ENCODE measurements around the gene LGMN. TPM values are rescaled to one million over a fixed set of nuclear protein-coding genes. Genes with fewer than 3 reads are reported as not detected.

Gene LGMN
- total RNA-seq, 1 donor from 2014 or later = 79.7 TPM

GRCh38 chr14:92728759-92729364 is 19.6 kb downstream of the LGMN start:
- DNase-seq (ENCODE audit: low spot score) = no peak

- DNase-seq (ENCODE audit: low spot score) = no peak
These were observed 21.5 kb downstream of the LGMN start for GRCh38 chr14:92726933-92727262.

GRCh38 chr14:92726135-92726932 is 22.1 kb downstream of the LGMN start:
- no peak for DNase-seq (ENCODE audit: low spot score)

GRCh38 chr14:92724516-92725340 is 23.7 kb downstream of the LGMN start:
- peak; percentile 21 for DNase-seq (ENCODE audit: low spot score)

GRCh38 chr14:92719890-92720323 is 28.5 kb downstream of the LGMN start:
- DNase-seq (ENCODE audit: low spot score) = peak; percentile 29

- DNase-seq (ENCODE audit: low spot score) = no peak
These were observed 29.0 kb downstream of the LGMN start for GRCh38 chr14:92719421-92719820.

GRCh38 chr14:92718664-92719063 is 29.8 kb downstream of the LGMN start:
- DNase-seq (ENCODE audit: low spot score) = no peak

- DNase-seq (ENCODE audit: low spot score) = no peak
These were observed 30.8 kb downstream of the LGMN start for GRCh38 chr14:92717571-92718042.

GRCh38 chr14:92716131-92716530 is 32.3 kb downstream of the LGMN start:
- no peak for DNase-seq (ENCODE audit: low spot score)

GRCh38 chr14:92714739-92715307 is 33.6 kb downstream of the LGMN start:
- peak; percentile 45 for DNase-seq (ENCODE audit: low spot score)

GRCh38 chr14:92712654-92713051 is 35.8 kb downstream of the LGMN start:
- DNase-seq (ENCODE audit: low spot score) = no peak

GRCh38 chr14:92711976-92712653 is 36.3 kb downstream of the LGMN start:
- DNase-seq (ENCODE audit: low spot score) = no peak

- no peak for DNase-seq (ENCODE audit: low spot score)
These were observed 38.5 kb downstream of the LGMN start for GRCh38 chr14:92710001-92710341.

- no peak for DNase-seq (ENCODE audit: low spot score)
These were observed 39.0 kb downstream of the LGMN start for GRCh38 chr14:92709340-92710000.

- no peak for DNase-seq (ENCODE audit: low spot score)
These were observed 42.0 kb downstream of the LGMN start for GRCh38 chr14:92706386-92706785.

- DNase-seq (ENCODE audit: low spot score) = no peak
These were observed 43.6 kb downstream of the LGMN start for GRCh38 chr14:92704821-92705220.

GRCh38 chr14:92704036-92704804 is 44.2 kb downstream of the LGMN start:
- DNase-seq (ENCODE audit: low spot score) = peak; percentile 42

- no peak for DNase-seq (ENCODE audit: low spot score)
These were observed 44.9 kb downstream of the LGMN start for GRCh38 chr14:92703516-92703915.

- DNase-seq (ENCODE audit: low spot score) = no peak
These were observed 45.9 kb downstream of the LGMN start for GRCh38 chr14:92702441-92702918.

- no peak for DNase-seq (ENCODE audit: low spot score)
These were observed 46.6 kb downstream of the LGMN start for GRCh38 chr14:92701826-92702225.
